Trophoblast cell (in vitro differentiated cells and primary cell): ENCODE results near the gene SLC5A2. TPM values are rescaled to one million over a fixed set of nuclear protein-coding genes. Genes with fewer than 3 reads are reported as not detected.

Source experiments
- DNase-seq, 2 donors: peaks; one replicate each; pipeline ENCODE4 v3.0.0-alpha.2; 2016
- H2AFZ ChIP-seq: 2 replicates; pipeline ENCODE4 v1.6.1; 2013; ENCODE audit warnings: low read length, moderate library complexity, mild to moderate bottlenecking; ENCODE audit not compliant: insufficient read depth, poor library complexity
- H2AK5ac ChIP-seq: 2 replicates; pipeline ENCODE4 v1.6.1; 2013; ENCODE audit warnings: mild to moderate bottlenecking, low read length
- H2BK120ac ChIP-seq: 2 replicates; pipeline ENCODE4 v1.6.1; 2013; ENCODE audit warnings: low read length, mild to moderate bottlenecking, moderate library complexity; ENCODE audit not compliant: insufficient read depth, poor library complexity
- H2BK12ac ChIP-seq: 2 replicates; pipeline ENCODE4 v1.6.1; 2013; ENCODE audit warnings: mild to moderate bottlenecking, low read length, moderate library complexity
- H2BK5ac ChIP-seq: 2 replicates; pipeline ENCODE4 v1.6.1; 2013; ENCODE audit warnings: low read length, low read depth, moderate library complexity, mild to moderate bottlenecking; ENCODE audit not compliant: poor library complexity
- H3K14ac ChIP-seq: 2 replicates; pipeline ENCODE4 v1.6.1; 2013; ENCODE audit warnings: mild to moderate bottlenecking, low read length
- H3K18ac ChIP-seq: 2 replicates; pipeline ENCODE4 v1.6.1; 2013; ENCODE audit warnings: mild to moderate bottlenecking, low read length
- H3K23ac ChIP-seq: 2 replicates; pipeline ENCODE4 v1.6.1; 2013; ENCODE audit warnings: low read length
- H3K27ac ChIP-seq: 2 replicates; pipeline ENCODE4 v1.5.1; 2013; ENCODE audit warnings: low read depth, mild to moderate bottlenecking, inconsistent platforms, low read length, moderate library complexity
- H3K27me3 ChIP-seq: 2 replicates; pipeline ENCODE4 v1.6.1; 2013; ENCODE audit warnings: inconsistent platforms, mild to moderate bottlenecking, low read length, moderate library complexity; ENCODE audit not compliant: insufficient read depth
- H3K36me3 ChIP-seq, 2 experiments: 1 replicate in 1 of 2; 2 replicates in 1 of 2; pipeline ENCODE4 v1.6.1; 2013; ENCODE audit warnings: low read length in 2 of 2, mild to moderate bottlenecking in 2 of 2, moderate library complexity in 1 of 2; ENCODE audit not compliant: insufficient read depth in 2 of 2, control insufficient read depth in 1 of 2
- H3K4ac ChIP-seq: 2 replicates; pipeline ENCODE4 v1.6.1; 2013; ENCODE audit warnings: low read depth, mild to moderate bottlenecking, low read length, moderate library complexity
- H3K4me1 ChIP-seq, 2 experiments: 1 replicate in 1 of 2; 2 replicates in 1 of 2; pipeline ENCODE4 v1.6.1; 2013; ENCODE audit warnings: low read length in 2 of 2, mild to moderate bottlenecking in 2 of 2, moderate library complexity in 1 of 2; ENCODE audit not compliant: insufficient read depth in 2 of 2, control insufficient read depth in 1 of 2
- H3K4me2 ChIP-seq: 2 replicates; pipeline ENCODE4 v1.6.1; 2013; ENCODE audit warnings: inconsistent platforms, mild to moderate bottlenecking, low read length, moderate library complexity
- H3K4me3 ChIP-seq: 2 replicates; pipeline ENCODE4 v1.5.1; 2013; ENCODE audit warnings: mild to moderate bottlenecking, low read depth, low read length, inconsistent platforms
- H3K79me1 ChIP-seq: one replicate; pipeline ENCODE4 v1.6.1; 2013; ENCODE audit warnings: low read length
- H3K79me2 ChIP-seq: 2 replicates; pipeline ENCODE4 v1.6.1; 2013; ENCODE audit warnings: low read length, mild to moderate bottlenecking; ENCODE audit not compliant: control insufficient read depth, insufficient read depth, poor library complexity
- H3K9ac ChIP-seq: 2 replicates; pipeline ENCODE4 v1.6.1; 2013; ENCODE audit warnings: mild to moderate bottlenecking, low read length
- H3K9me3 ChIP-seq: 2 replicates; pipeline ENCODE4 v1.6.1; 2013; ENCODE audit warnings: low read depth, mild to moderate bottlenecking, control low read depth, inconsistent platforms, low read length; ENCODE audit not compliant: insufficient read depth
- H4K12ac ChIP-seq: 2 replicates; pipeline ENCODE4 v1.6.1; 2013; ENCODE audit warnings: low read depth, mild to moderate bottlenecking, low read length, moderate library complexity
- H4K8ac ChIP-seq: 2 replicates; pipeline ENCODE4 v1.6.1; 2013; ENCODE audit warnings: low read depth, mild to moderate bottlenecking, low read length, moderate library complexity
- H4K91ac ChIP-seq: one replicate; pipeline ENCODE4 v1.6.1; 2013; ENCODE audit warnings: low read depth, mild to moderate bottlenecking, low read length, moderate library complexity
- WGBS: extraction: QIAGEN DNeasy Blood & Tissue Kit; methylation state at CpG from one replicate; pipeline ENCODE4 v1.1.7; 2013; ENCODE audit warnings: missing lambda C conversion rate; ENCODE audit not compliant: insufficient read length, insufficient coverage; ENCODE audit errors: extremely low coverage; 5-methylcytosine and 5-hydroxymethylcytosine counted together
- polyA plus RNA-seq: library from polyadenylated mRNA; stranded (reverse); fragments of 200-250 nt; gene quantifications from 2 replicates; pipeline ENCODE4 v1.2.3, GENCODE V29; 2013

The SLC5A2 gene
- polyA plus RNA-seq, result not detected in 2 replicates

GRCh38 chr16:31483081-31483480 is at the start of gene SLC5A2:
SLC5A2 (plus strand) TSS chr16:31483123; CDS start chr16:31483137, 14 bp downstream.
- Histone ChIP-seq H3K36me3 (no peaks in the 10 kb centered on the region), H3K27me3 (peaks cover 23% of the 10 kb centered on the region), H3K23ac (no peak within 1 kb of the TSS), H3K9ac (peak within 1 kb of the TSS; percentile 5), H3K4me3 (no peak within 1 kb of the TSS), H3K18ac (no peak within 1 kb of the TSS), H4K8ac (no peak within 1 kb of the TSS), H4K12ac (no peak within 1 kb of the TSS), H2BK120ac (no peak within 1 kb of the TSS), H4K91ac (no peak within 1 kb of the TSS), H3K4me1 (peaks cover 2 to 10% of the 10 kb centered on the region in 2 experiments), H3K79me2 (no peaks in the 10 kb centered on the region), H3K27ac (no peak within 1 kb of the TSS), H3K4ac (no peak within 1 kb of the TSS), H3K79me1 (no peaks in the 10 kb centered on the region), H2AK5ac (no peak within 1 kb of the TSS), H2AFZ (no peak within 1 kb of the TSS), H3K9me3 (peaks cover 2% of the 10 kb centered on the region), H3K4me2 (no peak within 1 kb of the TSS), H2BK5ac (no peak within 1 kb of the TSS), H3K14ac (no peak within 1 kb of the TSS), H2BK12ac (no peak within 1 kb of the TSS)
- no CpG with 5 or more reads among the region's 4 CpGs for WGBS
- no peak for DNase-seq

GRCh38 chr16:31435341-31436220 is 47.3 kb upstream of the SLC5A2 start:
- H3K4ac ChIP-seq, result no peak overlapping the region
- H4K8ac ChIP-seq, result no peak overlapping the region
- no peak overlapping the region for H2AFZ ChIP-seq
- WGBS, result no CpG with 5 or more reads among the region's 47 CpGs
- no peaks in the 10 kb centered on the region for H3K27me3 ChIP-seq
- H3K27ac ChIP-seq, result no peak overlapping the region
- no peak overlapping the region for H2BK5ac ChIP-seq
- no peak overlapping the region for H3K14ac ChIP-seq
- H3K18ac ChIP-seq, result no peak overlapping the region
- no peak overlapping the region for H2BK120ac ChIP-seq
- no peaks in the 10 kb centered on the region for H3K79me1 ChIP-seq
- H4K12ac ChIP-seq, result no peak overlapping the region
- H3K23ac ChIP-seq, result no peak overlapping the region
- no peaks in the 10 kb centered on the region for H3K79me2 ChIP-seq
- H3K9me3 ChIP-seq, result no peaks in the 10 kb centered on the region
- peak; percentile 43 to 64 for DNase-seq
- no peak overlapping the region for H3K4me3 ChIP-seq
- no peak overlapping the region for H3K4me2 ChIP-seq
- H4K91ac ChIP-seq, result no peak overlapping the region
- no peak overlapping the region for H2BK12ac ChIP-seq
- H2AK5ac ChIP-seq, result no peak overlapping the region
- H3K36me3 ChIP-seq, result no peaks in the 10 kb centered on the region
- H3K4me1 ChIP-seq, result no peaks in the 10 kb centered on the region
- H3K9ac ChIP-seq, result no peak overlapping the region

GRCh38 chr16:31436221-31437045 is 46.5 kb upstream of the SLC5A2 start:
- no peak overlapping the region for H4K12ac ChIP-seq
- H3K4me2 ChIP-seq, result no peak overlapping the region
- no peak overlapping the region for H2AFZ ChIP-seq
- no peak overlapping the region for H3K4ac ChIP-seq
- no peaks in the 10 kb centered on the region for H3K79me2 ChIP-seq
- H3K23ac ChIP-seq, result no peak overlapping the region
- no peak overlapping the region for H2BK5ac ChIP-seq
- H3K18ac ChIP-seq, result no peak overlapping the region
- H3K4me1 ChIP-seq, result no peaks in the 10 kb centered on the region
- no peak overlapping the region for H3K4me3 ChIP-seq
- H2BK120ac ChIP-seq, result no peak overlapping the region
- H4K8ac ChIP-seq, result no peak overlapping the region
- H3K79me1 ChIP-seq, result no peaks in the 10 kb centered on the region
- H3K27ac ChIP-seq, result no peak overlapping the region
- H3K14ac ChIP-seq, result no peak overlapping the region
- no peaks in the 10 kb centered on the region for H3K27me3 ChIP-seq
- no peak overlapping the region for H3K9ac ChIP-seq
- H3K9me3 ChIP-seq, result no peaks in the 10 kb centered on the region
- H4K91ac ChIP-seq, result no peak overlapping the region
- no peak overlapping the region for H2AK5ac ChIP-seq
- H2BK12ac ChIP-seq, result no peak overlapping the region
- no peaks in the 10 kb centered on the region for H3K36me3 ChIP-seq
- WGBS, result no CpG with 5 or more reads among the region's 44 CpGs
- DNase-seq, result no peak

GRCh38 chr16:31438414-31438813 is 44.5 kb upstream of the SLC5A2 start:
- no peak overlapping the region for H3K4ac ChIP-seq
- no peak overlapping the region for H2AK5ac ChIP-seq
- H2AFZ ChIP-seq, result no peak overlapping the region
- H2BK5ac ChIP-seq, result no peak overlapping the region
- no peak overlapping the region for H4K8ac ChIP-seq
- no peak overlapping the region for H3K23ac ChIP-seq
- WGBS, result no CpG with 5 or more reads among the region's 2 CpGs
- no peak overlapping the region for H3K27ac ChIP-seq
- H3K79me2 ChIP-seq, result peaks cover 4% of the 10 kb centered on the region
- no peak overlapping the region for H3K18ac ChIP-seq
- no peak for DNase-seq
- peaks cover 7% of the 10 kb centered on the region for H3K79me1 ChIP-seq
- no peak overlapping the region for H4K91ac ChIP-seq
- H3K27me3 ChIP-seq, result no peaks in the 10 kb centered on the region
- H3K4me2 ChIP-seq, result no peak overlapping the region
- no peak overlapping the region for H3K9ac ChIP-seq
- H3K4me1 ChIP-seq, result no peaks in the 10 kb centered on the region
- H4K12ac ChIP-seq, result no peak overlapping the region
- H3K14ac ChIP-seq, result no peak overlapping the region
- H3K36me3 ChIP-seq, result no peaks in the 10 kb centered on the region
- no peaks in the 10 kb centered on the region for H3K9me3 ChIP-seq
- H2BK12ac ChIP-seq, result no peak overlapping the region
- no peak overlapping the region for H3K4me3 ChIP-seq
- H2BK120ac ChIP-seq, result no peak overlapping the region
